ENCODE data around the gene TMEM170B.

The TMEM170B gene, protein sequence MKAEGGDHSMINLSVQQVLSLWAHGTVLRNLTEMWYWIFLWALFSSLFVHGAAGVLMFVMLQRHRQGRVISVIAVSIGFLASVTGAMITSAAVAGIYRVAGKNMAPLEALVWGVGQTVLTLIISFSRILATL

DNA sequence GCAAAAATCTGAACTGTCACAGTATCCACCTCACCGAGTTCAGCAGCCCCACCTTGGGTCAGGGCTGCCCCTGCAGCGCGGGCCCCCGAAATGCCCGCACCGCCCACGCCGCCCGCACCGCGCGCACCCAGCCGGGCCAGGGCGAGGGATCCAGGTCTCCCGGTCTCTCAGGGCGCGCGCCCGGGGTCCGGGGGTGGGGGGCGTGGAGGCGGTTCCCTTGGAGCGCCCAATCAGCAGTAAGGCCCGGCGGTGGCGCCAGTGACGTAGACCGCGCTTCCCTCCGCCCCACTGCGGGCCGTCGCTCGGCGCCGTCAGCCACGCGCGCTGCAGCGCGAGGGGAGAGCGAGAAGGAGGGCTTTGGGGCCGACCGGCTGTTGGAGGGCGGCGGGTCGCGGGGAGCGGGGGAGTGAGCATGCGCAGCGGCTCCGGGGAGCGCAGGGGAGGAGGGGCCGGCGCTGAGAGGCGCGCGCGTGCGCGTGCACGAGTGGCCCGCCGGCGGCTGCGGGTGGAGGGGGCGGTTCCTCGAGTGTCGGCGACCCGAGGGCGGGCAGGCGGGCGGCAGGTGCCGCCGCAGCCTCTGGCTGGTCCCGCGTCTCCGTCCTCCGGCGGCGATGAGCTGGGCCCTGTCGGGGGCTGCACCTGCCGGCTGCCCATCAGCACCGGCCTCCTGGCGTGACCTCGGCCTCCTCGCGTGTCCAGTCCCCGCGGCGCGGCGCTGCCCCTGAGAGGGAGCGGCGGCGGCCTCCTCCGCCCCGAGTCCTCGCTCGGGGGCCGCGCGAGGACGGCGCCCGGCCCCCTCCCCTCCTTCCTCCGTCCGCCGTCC lies at the start of gene TMEM170B:
TMEM170B (plus strand) TSS at position 521 of the 823 bp plus-strand sequence. CDS start 529 bp downstream, outside the sequence.
- peak; percentile 95 for DNase-seq

DNA sequence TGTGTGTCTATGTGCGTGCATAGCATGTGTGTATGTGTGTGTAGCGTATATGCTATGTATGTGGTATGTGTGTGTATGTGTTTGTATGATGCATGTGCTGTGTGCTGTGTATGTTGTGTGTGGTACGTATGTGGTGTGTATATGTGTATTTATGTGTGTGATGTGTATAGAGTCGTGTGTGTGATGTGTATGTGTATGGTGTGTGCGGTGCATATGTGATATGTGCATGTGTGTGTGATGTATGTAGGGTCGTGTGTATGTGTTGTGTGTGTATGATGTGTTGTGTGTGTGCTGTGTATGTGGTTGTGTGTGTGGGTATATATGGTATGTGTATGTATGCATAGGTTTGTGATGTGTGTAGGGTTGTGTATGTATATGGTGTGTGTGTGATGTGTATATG lies 46.6 kb upstream of the TMEM170B start:
- no peak for DNase-seq

DNA sequence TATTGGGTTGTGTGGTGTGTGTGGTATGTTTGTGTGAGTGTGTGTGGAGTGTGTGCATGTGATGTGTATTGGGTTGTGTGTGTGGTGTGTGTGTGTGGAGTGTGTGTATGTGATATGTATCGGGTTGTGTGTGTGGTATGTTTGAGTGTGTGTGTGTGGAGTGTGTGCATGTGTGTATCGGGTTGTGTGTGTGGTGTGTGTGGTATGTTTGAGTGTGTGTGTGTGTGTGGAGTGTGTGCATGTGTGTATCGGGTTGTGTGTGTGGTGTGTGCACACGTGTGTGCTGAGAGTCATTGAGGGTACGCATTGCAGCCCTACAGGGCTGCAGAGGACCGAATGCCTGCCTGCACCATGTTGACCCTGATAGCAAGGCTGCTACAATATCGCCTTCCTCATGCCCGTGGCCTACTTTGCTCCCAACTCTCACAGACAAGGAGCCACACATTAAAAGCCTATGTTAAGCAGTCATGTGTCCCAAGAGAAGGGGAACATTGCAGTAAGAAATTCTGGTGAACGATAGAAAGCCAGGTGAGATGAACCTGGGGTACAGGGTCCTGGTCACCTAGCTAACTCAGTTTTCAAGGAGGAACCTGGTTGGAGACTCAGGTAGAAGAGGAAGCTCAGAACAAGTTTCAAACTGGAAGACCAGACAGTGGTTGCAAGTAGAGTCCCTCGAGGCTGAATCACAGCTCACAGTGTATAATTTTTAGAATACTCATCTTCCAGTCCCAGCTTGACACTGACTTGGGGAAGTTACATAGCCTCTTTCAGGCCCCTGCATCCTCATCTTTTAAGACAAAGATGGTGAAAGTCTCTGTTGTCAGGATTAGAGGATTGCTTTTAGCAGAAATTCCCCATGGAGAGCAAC lies 45.7 kb upstream of the TMEM170B start:
- DNase-seq: no peak

DNA sequence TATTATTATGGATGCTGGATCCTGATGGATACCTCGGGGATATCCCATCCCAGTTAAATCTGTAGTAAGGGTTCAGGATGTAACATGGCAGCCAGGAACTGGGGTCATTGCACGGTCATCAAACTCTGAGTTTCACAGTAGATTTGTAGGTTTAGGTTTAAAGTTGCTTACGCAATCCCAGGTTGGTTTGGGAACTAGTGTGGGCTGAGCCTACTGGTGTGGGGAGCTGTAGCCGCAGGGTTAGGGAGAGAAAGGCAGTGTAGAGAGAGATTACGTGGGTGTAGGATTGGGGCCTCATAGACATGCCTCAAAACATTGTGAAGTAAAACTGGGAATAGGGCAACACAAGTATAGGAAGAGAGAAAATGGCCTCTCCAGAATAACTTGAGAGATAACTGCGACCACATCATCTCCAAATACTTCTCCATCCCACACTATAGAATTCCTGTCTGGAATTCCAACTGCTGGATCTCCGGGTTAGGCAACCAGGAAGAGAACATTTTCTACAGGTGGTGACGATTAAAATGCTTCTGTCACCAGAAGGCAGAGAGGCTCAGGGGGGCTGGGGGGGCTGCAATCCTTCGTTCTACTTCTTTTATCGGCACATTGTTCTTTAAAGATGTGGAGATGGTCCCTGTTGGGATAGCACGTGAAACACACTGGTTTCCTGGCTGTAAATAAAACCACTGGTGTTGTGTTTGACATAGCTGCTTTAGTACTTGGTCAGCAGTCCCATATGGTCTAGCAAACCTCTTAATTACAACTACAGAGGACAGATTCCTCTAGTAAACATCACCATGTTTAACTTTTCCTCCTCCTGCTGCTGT lies 44.9 kb upstream of the TMEM170B start:
- DNase-seq: no peak

DNA sequence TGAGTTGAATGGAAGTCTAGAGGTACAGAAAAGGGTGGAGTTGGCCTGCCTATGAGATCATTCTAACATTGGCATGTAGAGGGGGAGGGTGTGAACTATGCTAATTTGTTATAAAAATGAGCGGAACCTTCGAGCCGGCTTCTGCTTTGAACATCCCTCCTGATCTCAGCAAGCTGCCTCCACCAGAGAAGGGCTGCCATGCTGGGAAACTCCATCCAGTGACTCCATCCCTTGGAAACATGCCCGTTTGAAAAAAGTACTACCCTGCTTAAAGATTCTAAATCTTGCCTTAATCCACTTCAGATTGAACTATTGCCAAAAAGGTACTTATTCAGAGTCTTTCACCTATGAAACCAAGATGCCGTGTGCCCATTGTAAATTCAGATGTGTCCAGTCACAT lies 43.6 kb upstream of the TMEM170B start:
- DNase-seq: no peak

DNA sequence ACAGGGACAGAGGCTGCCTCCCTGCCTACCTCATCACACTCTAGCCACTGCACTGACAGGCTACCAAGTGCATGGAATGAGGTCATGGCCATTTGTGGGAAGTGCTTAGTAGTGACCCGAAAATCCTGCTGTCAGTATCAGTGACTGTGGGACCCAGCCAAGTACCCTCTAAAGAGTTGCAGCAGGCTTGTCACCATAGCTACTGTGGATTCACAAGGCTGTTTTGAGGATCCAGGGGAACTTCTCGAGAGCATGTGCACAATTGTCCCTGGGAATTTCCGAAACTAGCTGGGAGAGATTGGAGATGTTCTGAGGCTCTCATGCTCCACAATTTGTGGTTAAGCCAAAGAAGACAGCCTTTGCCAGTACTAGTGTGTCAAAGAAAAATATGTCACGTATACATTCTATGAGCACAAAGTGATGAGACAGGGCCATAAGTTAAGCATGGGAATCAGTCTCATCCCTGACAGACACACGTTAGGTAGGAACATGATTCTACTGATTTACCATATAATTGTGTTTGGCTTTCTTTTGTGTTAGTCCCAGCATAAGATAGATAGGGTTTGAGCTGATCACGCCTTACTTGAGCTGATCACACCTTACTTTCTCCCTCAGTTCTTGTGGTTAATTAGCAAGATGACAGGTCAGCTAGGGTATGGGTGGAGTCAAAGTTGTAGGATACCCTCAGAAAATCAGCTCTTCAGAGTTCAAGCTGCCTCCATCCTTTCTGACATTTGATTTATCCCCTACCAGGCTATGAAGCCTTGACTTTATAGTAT lies 42.6 kb upstream of the TMEM170B start:
- DNase-seq: no peak

DNA sequence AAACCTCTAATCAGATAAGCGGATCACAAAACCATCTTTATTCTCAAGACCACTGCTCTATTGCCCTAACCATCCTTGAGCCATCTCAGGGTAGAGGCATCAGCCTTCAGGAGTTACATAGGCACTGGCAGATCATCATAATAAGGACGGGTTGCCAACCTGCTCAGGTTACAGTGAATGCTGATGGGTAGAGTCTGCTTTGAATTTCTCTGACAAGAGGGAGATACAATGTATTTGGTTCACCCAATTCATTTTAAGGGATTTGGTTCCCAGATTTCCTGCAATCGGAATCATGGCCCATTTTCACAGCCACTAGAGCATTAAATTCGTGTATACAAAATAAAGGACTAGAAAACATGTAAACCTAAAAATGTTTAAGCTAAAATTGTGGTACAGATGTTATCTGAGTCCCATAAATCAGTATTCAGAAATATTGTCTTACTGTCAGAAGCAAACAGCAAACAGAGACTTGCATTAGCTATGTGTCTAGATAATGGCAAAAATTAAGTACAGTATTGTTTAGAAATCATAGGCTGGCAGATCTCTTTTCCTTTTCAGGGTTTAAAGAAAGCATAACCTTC lies 41.9 kb upstream of the TMEM170B start:
- no peak for DNase-seq

DNA sequence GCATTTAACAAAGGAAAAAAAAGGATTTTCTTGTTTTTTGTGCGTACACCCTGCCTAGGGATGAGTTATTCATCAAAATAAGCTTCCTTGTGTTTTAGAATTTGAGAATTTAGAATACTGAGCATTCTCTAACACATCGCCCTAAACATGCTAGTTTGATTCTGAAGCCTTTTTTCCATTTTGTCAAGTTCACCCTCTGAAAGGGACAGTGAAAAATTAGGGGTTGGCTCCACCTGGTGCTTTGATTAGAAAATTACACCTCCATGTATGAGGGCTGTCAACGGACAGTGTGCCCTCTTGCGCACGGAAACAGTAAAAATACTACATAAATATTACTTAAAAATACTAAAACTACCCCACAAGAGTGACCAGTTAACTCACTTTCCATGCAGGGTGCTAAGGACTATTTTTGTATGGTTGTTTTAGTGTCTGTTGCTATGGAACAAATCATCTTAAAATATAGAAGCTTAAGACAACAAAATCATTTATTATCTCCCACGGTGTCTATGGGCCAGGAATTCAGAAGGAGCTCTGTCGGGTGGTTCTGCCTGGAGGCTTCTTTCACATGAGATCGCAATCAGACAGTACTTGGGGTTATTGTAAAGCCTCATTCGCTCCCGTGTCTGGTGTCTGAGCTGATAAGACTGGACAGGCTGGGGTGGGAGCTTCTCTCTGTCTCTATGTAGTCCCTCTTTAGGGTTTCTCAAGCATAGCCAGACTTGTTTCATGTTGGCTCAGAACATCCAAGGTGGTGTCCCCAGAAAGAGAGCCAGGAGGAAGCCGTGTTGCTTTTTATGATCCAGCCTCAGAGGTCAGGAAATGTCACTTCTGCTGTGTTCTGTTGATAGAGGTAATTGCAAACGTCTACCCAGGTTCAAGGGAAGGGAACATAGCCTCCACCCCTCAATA lies 41.1 kb upstream of the TMEM170B start:
- peak; percentile 59 for DNase-seq

DNA sequence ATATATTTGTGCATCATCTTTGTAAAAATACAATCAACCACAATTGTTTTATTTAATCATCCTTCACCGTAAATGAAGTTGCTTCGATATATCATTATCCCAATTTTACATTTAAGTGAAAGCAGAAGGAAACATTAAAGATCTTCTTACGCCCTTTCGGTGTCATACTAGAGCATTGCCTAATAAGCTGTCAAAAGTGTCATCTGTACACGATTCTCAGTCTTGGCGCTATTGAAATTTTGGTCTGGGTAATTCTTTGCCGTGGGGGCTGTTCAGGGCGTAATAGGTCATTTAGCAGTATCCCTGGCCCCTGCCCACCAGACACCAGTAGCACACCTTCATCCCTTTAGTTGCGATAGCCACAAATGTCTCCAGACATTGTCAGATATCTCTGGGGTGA lies 40.4 kb upstream of the TMEM170B start:
- no peak for DNase-seq

DNA sequence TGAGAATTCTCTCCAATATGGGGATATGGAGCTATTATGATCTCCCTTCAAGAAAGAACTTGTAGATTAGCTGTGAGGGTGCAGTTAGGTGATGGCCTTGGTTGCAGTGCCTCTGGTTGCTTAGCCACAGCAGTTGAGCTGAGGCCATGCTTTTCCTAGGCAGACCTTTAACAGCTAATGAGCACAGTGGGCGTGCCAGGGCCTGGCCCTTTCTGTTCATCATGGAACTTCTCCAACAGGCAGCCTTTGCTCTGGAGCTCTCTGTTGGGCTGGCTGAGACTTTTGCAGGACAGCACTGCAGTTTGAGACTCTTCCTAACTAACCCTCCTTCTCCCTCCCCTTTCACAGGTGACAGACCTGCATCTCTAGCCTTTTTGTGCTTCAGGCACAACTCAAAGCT lies 39.7 kb upstream of the TMEM170B start:
- DNase-seq: no peak

DNA sequence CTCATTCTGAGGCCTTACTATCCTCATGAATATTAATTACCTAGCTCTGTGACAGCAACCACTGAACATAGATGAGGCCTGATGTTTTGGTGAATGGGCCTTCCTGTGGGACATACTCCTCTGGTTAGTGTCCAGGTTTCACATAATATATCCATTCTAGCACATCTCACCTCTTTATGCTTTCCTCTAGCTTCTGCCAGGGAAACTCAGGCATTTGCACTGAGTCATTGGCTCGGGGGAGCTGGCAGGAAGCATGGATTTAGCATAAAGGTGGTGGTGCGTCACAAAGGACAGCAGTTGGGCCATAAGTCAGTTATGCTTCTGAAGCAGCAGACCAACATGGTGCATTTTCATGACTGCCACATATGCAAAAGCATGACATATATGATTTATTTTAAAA lies 37.5 kb upstream of the TMEM170B start:
- no peak for DNase-seq

DNA sequence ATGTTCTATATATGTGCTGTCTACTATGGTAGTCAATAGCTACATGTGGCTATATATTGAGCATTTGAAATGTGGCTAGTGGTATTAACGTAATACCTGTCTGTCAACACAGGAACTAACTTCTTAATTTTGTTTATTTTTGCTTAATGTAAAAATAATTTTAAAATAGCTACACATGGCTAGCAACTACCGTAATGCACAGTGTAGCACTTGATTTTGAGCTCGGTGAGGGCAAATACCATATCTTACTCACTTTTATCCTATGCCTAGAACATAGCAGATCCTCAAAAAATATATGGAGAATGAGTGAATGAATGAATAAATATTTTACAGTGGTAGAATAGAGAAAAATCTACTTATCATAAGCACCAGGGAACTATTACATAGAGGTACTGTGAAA lies 28.1 kb upstream of the TMEM170B start:
- DNase-seq: no peak

DNA sequence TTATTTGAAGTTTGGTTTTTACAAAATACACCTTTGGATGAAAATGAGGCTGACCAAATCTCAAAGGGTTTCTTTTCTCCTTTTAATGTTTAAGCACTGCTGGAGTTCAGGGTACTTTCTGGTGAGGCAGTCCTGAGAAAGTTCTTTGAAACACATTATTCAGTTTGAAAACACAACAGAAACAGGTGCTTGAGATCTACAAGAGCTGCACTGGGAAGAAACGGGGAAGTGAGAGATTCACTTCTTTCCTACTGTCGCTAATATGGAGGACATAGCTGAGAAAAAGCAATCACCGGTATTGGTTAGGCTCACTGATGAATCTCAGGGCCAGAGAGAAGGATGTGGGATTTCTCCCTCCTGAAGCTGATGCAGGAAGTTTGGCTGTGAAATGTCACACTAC lies 22.9 kb upstream of the TMEM170B start:
- no peak for DNase-seq

DNA sequence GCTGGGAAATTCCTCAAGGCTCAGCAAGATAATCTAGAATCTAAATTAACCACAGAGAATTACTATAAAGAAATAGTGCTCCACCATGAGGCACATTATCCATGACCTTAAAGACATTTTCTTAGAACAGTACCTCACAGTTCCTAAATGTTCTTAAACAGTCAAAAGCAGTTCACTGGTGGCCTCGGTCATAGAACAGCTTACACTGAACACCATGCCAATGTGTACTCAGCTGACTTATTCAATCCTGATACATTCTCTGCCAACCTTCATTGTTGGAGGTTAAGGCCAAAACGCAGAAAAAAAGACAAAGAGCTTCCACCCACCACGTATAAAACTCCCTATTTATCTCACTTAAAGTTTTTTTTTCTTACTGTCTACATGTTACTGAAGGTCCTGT lies 21.8 kb upstream of the TMEM170B start:
- DNase-seq: no peak

DNA sequence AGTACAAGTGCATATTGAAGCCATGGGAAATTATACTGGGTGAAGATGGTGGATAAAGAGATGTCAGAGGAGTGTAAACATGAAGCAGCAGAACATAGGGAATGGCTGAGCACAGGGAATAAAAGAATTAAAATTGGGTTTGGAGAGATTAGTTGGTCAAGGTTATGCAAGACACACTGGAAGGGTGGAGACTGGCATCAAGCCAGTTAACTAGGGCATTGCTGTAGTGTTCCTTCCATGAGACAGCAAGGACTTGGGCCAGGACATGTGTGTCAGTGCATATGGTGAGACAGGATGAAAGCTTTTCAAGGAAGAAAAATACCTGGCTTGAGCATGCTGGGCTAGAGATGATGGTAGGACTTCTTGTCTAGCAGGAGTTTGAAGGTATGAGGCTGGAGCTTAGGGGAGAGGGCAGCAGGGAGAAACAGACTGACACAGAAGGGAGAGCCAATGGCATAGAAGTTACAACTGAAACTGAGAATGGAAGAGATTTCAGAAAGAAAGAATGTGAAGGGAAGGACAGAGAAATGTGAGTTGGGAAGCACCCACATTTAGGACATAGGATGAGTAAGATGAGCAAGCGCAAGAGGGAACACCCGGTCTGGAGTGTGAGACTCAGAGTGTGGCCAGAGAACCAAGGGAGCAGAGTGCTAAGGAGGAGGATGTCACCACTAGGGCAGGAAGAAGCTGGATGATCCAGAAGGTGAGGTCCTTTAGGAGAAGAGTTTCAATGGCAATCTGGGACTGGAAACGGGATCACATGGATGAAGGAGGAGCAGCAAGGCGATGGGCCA lies 14.5 kb upstream of the TMEM170B start:
- DNase-seq: no peak

DNA sequence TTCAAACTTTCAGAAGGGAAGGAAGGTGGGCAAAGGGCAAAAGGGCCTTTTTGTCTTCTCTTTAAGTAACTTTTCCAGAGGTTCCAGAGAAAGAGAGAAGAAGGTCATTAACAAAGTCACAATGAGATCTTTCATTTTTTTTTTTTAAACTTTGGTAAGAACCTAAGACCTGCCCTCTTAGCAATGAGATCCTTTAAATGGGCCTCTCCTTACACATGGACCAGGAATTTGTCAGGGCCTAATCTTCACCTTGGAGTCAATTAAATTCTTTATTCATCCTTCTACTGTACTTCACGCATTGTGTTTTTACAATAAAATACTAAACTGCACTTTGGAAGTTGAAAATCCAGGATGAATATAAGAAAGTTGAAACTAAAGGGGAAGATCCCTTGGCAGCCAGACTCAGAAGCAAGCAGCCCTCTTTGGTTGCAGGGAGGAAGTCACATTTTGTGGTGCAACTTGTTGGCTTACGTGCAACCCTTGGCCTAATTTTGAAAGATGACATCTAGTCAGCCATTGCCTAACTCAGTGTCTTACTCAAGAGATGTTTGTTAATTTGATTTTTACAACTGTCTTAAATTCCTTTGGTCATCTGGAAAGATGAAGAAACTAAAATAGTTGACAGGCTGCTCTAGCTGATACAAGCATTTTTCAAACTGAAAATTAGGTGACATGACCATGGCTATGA lies 11.9 kb upstream of the TMEM170B start:
- no peak for DNase-seq

DNA sequence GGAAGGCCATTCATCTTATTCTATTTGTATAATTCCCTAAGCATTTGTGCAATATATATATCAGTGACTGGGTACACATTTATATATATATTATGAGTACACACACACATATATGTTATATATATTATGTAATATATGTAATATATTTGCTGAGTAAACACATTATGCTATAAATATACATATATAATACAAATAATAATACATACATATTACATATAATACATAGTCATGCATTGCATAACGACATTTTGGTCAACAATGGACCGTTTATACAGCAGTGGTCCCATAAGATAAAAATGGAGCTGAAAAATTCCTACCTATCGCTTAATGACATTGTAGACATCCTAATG lies 11.4 kb upstream of the TMEM170B start:
- no peak for DNase-seq

DNA sequence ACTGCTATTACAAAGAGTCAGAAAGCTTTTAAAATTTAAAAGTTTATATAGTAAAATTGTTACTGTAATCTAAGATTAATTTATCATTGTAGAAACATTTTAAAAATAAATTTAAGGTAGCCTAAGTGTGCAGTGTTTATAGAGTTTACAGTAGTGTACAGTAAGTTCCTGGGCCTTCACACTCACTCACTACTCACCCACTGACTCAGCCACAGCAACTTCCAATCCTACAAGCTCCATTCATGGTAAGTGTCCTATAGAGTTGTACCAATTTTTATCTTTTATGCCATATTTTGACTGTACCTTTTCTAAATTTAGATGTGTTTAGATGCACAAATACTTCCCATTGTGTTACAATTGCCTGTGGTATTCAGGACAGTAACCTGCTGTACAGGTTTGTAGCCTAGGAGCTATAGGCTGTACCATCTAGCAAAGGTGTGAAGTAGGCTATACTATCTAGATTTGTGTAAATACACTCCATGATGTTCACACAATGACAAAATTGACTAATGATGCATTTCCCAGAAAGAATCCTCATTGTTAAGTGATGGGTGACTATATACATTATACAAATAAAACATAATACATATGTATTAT lies 10.2 kb upstream of the TMEM170B start:
- no peak for DNase-seq

DNA sequence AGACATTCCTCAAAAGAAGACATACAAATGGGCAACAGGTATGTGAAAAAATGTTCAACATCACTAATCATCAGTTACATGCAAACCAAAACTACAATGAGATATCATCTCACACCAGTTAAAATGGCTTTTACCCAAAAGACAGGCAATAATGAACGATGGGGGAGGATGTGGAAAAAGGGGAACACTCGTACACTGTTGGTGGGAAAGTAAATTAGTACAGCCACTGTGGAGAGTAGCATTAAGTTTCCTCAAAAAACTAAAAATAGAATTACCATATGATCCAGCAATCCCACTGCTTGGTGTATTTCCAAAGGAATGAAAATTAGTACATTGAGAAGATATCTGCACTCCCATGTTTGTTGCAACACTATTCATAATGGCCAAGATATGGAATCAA lies 8.6 kb upstream of the TMEM170B start:
- no peak for DNase-seq
